Neural progenitor cell (in vitro differentiated cells): Measurements from ENCODE around the gene MAPK10. TPM values are rescaled to one million over a fixed set of nuclear protein-coding genes. Genes with fewer than 3 reads are reported as not detected.

ENCODE experiments used
- DNase-seq: peaks from one replicate; pipeline ENCODE4 v3.0.0-alpha.2; 2016; ENCODE audit warnings: low spot score
- H2AFZ ChIP-seq: fragments of 200-600 bp; sonication (generic); replicated peaks from 2 replicates; pipeline ENCODE4 v1.6.1; 2016; ENCODE audit warnings: antibody characterized with exemption
- H3F3A ChIP-seq: fragments of 200-600 bp; sonication (generic); 2 replicates; pipeline ENCODE4 v1.6.1; 2016; ENCODE audit warnings: antibody characterized with exemption, low read depth
- H3K27ac ChIP-seq: fragments of 200-600 bp; sonication (generic); 2 replicates; pipeline ENCODE4 v1.5.1; 2016; ENCODE audit warnings: mild to moderate bottlenecking
- H3K27me3 ChIP-seq: fragments of 200-600 bp; sonication (generic); 2 replicates; pipeline ENCODE4 v1.6.1; 2016; ENCODE audit warnings: mild to moderate bottlenecking, moderate library complexity
- H3K36me3 ChIP-seq: fragments of 200-600 bp; sonication (generic); 2 replicates; pipeline ENCODE4 v1.5.1; 2016
- H3K4me1 ChIP-seq: fragments of 200-600 bp; sonication (generic); 2 replicates; pipeline ENCODE4 v1.6.1; 2016; ENCODE audit warnings: mixed run types
- H3K4me2 ChIP-seq: fragments of 200-600 bp; sonication (generic); 2 replicates; pipeline ENCODE4 v1.6.1; 2016
- H3K4me3 ChIP-seq: fragments of 200-600 bp; sonication (generic); 2 replicates; pipeline ENCODE4 v1.5.1; 2016
- H3K79me2 ChIP-seq: fragments of 200-600 bp; sonication (generic); 2 replicates; pipeline ENCODE4 v1.6.1; 2016; ENCODE audit warnings: low read depth
- H3K9ac ChIP-seq: fragments of 200-600 bp; sonication (generic); 2 replicates; pipeline ENCODE4 v1.6.1; 2016
- H3K9me3 ChIP-seq: fragments of 200-600 bp; sonication (generic); 2 replicates; pipeline ENCODE4 v1.5.1; 2016; ENCODE audit warnings: low read depth
- H4K20me1 ChIP-seq: fragments of 200-600 bp; sonication (generic); 2 replicates; pipeline ENCODE4 v1.6.1; 2016; ENCODE audit warnings: low read depth
- H3K27ac Mint-ChIP-seq: 3 replicates; pipeline ENCODE4 v1.8.0; 2021; ENCODE audit warnings: mixed read lengths
- H3K27me3 Mint-ChIP-seq: 2 replicates; pipeline ENCODE4 v1.8.0; 2022; ENCODE audit warnings: low read depth, mild to moderate bottlenecking, inconsistent platforms, moderate library complexity, mixed read lengths; ENCODE audit not compliant: insufficient read depth
- H3K36me3 Mint-ChIP-seq: 3 replicates; pipeline ENCODE4 v1.8.0; 2021; ENCODE audit warnings: mixed read lengths
- H3K4me1 Mint-ChIP-seq: 3 replicates; pipeline ENCODE4 v1.8.0; 2021; ENCODE audit warnings: mixed read lengths
- H3K4me3 Mint-ChIP-seq: 3 replicates; pipeline ENCODE4 v1.8.0; 2021; ENCODE audit warnings: mild to moderate bottlenecking, moderate library complexity, mixed read lengths
- H3K9me3 Mint-ChIP-seq: 3 replicates; pipeline ENCODE4 v1.8.0; 2020; ENCODE audit warnings: mixed read lengths
- CTCF ChIP-seq: fragments of 200-600 bp; sonication (generic); IDR thresholded peaks from 2 replicates; pipeline ENCODE4 v1.5.1; 2017; ENCODE audit warnings: antibody characterized with exemption, mild to moderate bottlenecking
- EZH2 ChIP-seq: fragments of 200-600 bp; sonication (generic); IDR thresholded peaks from 2 replicates; pipeline ENCODE4 v1.6.1; 2017; ENCODE audit warnings: antibody characterized with exemption, mild to moderate bottlenecking, moderate library complexity
- EZH2phosphoT487 ChIP-seq: fragments of 200-600 bp; sonication (generic); IDR thresholded peaks from 2 replicates; pipeline ENCODE4 v1.6.1; 2017; ENCODE audit warnings: antibody characterized with exemption
- total RNA-seq: library from RNA; depleted of rRNA; stranded (reverse); fragments of >200 nt; gene quantifications from 2 replicates; pipeline ENCODE4 v1.2.3, GENCODE V29; 2015; ENCODE audit warnings: low replicate concordance

MAPK10 gene
- total RNA-seq, 1 donor from 2014 or later, result 383 TPM

GRCh38 chr4:86400216-86400615, 40.4 kb upstream of the MAPK10 start:
- Mint-ChIP-seq H3K27ac (no peak overlapping the region), H3K4me3 (no peak overlapping the region), H3K4me1 (peaks cover 12% of the 10 kb centered on the region), H3K27me3 (peaks cover 4% of the 10 kb centered on the region), H3K36me3 (peaks cover 13% of the 10 kb centered on the region), H3K9me3 (peaks cover 2% of the 10 kb centered on the region)
- Histone ChIP-seq H3K27ac (no peak overlapping the region), H3K9ac (no peak overlapping the region), H3K4me2 (no peak overlapping the region), H3F3A (peaks cover 4% of the 10 kb centered on the region), H3K4me3 (no peak overlapping the region), H2AFZ (no peak overlapping the region), H3K27me3 (no peaks in the 10 kb centered on the region), H3K9me3 (no peaks in the 10 kb centered on the region), H3K36me3 (no peaks in the 10 kb centered on the region), H4K20me1 (no peaks in the 10 kb centered on the region), H3K4me1 (peaks cover 3% of the 10 kb centered on the region), H3K79me2 (no peaks in the 10 kb centered on the region)
- TF ChIP-seq EZH2 (no peak), CTCF (no peak), EZH2phosphoT487 (no peak)
- no peak for DNase-seq

- no peak overlapping the region for H3K27ac ChIP-seq
- peaks cover 3% of the 10 kb centered on the region for H3F3A ChIP-seq
- no peak overlapping the region for H3K27ac Mint-ChIP-seq
- no peaks in the 10 kb centered on the region for H3K79me2 ChIP-seq
- H3K4me3 Mint-ChIP-seq, result no peak overlapping the region
- H3K27me3 Mint-ChIP-seq, result peaks cover 4% of the 10 kb centered on the region
- no peak for TF ChIP-seq EZH2phosphoT487
- no peak for TF ChIP-seq CTCF
- no peak for TF ChIP-seq EZH2
- no peak overlapping the region for H3K4me3 ChIP-seq
- no peak overlapping the region for H3K9ac ChIP-seq
- H3K36me3 Mint-ChIP-seq, result peaks cover 13% of the 10 kb centered on the region
- H4K20me1 ChIP-seq, result no peaks in the 10 kb centered on the region
- peaks cover 6% of the 10 kb centered on the region for H3K4me1 Mint-ChIP-seq
- H3K4me1 ChIP-seq, result no peaks in the 10 kb centered on the region
- no peak overlapping the region for H2AFZ ChIP-seq
- H3K4me2 ChIP-seq, result no peak overlapping the region
- no peak for DNase-seq
- H3K9me3 Mint-ChIP-seq, result peaks cover 2% of the 10 kb centered on the region
- no peaks in the 10 kb centered on the region for H3K9me3 ChIP-seq
- no peaks in the 10 kb centered on the region for H3K36me3 ChIP-seq
- no peaks in the 10 kb centered on the region for H3K27me3 ChIP-seq
These were observed 38.3 kb upstream of the MAPK10 start for GRCh38 chr4:86398187-86398586.

- no peak overlapping the region for H3K27ac Mint-ChIP-seq
- H3K9me3 Mint-ChIP-seq, result peaks cover 2% of the 10 kb centered on the region
- Histone ChIP-seq H3K27me3 (no peaks in the 10 kb centered on the region), H3F3A (peaks cover 11% of the 10 kb centered on the region), H3K79me2 (no peaks in the 10 kb centered on the region), H3K9ac (no peak overlapping the region), H3K9me3 (no peaks in the 10 kb centered on the region), H2AFZ (no peak overlapping the region), H3K4me2 (no peak overlapping the region), H3K4me1 (peaks cover 5% of the 10 kb centered on the region), H3K27ac (no peak overlapping the region), H3K4me3 (no peak overlapping the region), H3K36me3 (no peaks in the 10 kb centered on the region), H4K20me1 (no peaks in the 10 kb centered on the region)
- H3K36me3 Mint-ChIP-seq, result peaks cover 6% of the 10 kb centered on the region
- peaks cover 11% of the 10 kb centered on the region for H3K4me1 Mint-ChIP-seq
- no peak for DNase-seq
- H3K27me3 Mint-ChIP-seq, result peaks cover 4% of the 10 kb centered on the region
- TF ChIP-seq CTCF (no peak), EZH2phosphoT487 (no peak), EZH2 (no peak)
- H3K4me3 Mint-ChIP-seq, result no peak overlapping the region
These were observed 33.9 kb upstream of the MAPK10 start for GRCh38 chr4:86393749-86394148.
